Measurements from ENCODE around the gene BOC. TPM values are rescaled to one million over a fixed set of nuclear protein-coding genes. Genes with fewer than 3 reads are reported as not detected.

BOC gene
- total RNA-seq, 1 experiment from 2014 or later: 3.5 TPM

DNA sequence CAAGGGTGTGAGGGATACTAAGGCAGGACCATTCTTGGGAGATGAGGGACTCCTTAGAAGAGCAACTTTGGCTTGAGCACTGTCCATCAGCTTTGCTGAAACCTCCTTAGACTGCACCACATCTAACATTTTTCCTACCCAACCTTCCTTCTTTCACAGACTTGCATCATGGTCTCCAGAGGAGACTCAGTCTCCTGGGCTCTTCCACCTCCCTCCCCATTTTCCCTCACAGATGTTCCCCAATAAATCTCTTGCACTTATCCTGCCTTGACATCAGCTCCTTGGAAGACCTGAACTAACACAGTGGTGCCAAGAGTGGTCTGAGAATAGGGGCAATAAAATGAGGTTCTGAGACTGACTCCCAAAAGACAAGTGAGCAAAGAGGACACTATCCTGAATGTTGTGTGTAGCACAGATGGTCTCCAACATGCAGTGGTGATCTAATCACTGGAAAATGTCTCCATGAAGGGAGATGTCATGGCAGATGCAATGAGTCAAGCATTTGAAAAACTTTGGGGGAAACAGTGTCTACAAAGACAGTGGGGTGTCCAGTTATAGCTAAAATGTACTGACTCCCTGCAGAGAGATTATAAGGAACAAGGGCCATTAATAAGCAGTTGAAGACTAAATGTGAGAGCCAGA lies 26.0 kb upstream of the BOC start:
- H3K4me2 ChIP-seq (ENCODE audit: insufficient read depth, insufficient read length, low read length): no peak overlapping the region
- no peak overlapping the region for H4K8ac ChIP-seq (replicated peaks; ENCODE audit: insufficient read length, low read depth, low read length)
- no peaks in the 10 kb centered on the region for H3K79me1 ChIP-seq (ENCODE audit: insufficient read depth, low read depth, low read length, poor library complexity, severe bottlenecking)
- TF ChIP-seq, protein P1, sequence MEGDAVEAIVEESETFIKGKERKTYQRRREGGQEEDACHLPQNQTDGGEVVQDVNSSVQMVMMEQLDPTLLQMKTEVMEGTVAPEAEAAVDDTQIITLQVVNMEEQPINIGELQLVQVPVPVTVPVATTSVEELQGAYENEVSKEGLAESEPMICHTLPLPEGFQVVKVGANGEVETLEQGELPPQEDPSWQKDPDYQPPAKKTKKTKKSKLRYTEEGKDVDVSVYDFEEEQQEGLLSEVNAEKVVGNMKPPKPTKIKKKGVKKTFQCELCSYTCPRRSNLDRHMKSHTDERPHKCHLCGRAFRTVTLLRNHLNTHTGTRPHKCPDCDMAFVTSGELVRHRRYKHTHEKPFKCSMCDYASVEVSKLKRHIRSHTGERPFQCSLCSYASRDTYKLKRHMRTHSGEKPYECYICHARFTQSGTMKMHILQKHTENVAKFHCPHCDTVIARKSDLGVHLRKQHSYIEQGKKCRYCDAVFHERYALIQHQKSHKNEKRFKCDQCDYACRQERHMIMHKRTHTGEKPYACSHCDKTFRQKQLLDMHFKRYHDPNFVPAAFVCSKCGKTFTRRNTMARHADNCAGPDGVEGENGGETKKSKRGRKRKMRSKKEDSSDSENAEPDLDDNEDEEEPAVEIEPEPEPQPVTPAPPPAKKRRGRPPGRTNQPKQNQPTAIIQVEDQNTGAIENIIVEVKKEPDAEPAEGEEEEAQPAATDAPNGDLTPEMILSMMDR (conservative IDR thresholded peaks at IDR 0.05): no peak
- H3K56ac ChIP-seq (ENCODE audit: insufficient read length, low read depth, low read length): no peak overlapping the region
- Mint-ChIP-seq H3K9me3 (peaks cover 0 to 6% of the 10 kb centered on the region in 2 experiments; a peak in 2 of 5 replicates), H3K4me1 (no peaks in the 10 kb centered on the region), H3K27ac (no peak overlapping the region), H3K4me3 (no peak overlapping the region), H3K27me3 (ENCODE audit: low read depth) (peaks cover 1% of the 10 kb centered on the region), H3K36me3 (ENCODE audit: insufficient read depth in 1 of 3, low read depth in 3 of 3) (no peaks in the 10 kb centered on the region; a peak in 2 of 7 replicates)
- no peak for DNase-seq
- H2AFZ ChIP-seq (ENCODE audit: low read length): no peak overlapping the region
- no peak overlapping the region for H3K4ac ChIP-seq (ENCODE audit: low read depth, low read length)
- H4K20me1 ChIP-seq (ENCODE audit: control insufficient read depth, insufficient read depth, insufficient read length): no peaks in the 10 kb centered on the region
- no peak overlapping the region for H2AK5ac ChIP-seq (ENCODE audit: insufficient read length, low read length)
- no peaks in the 10 kb centered on the region for H3K23me2 ChIP-seq (ENCODE audit: insufficient read length, low read depth, low read length, poor library complexity, severe bottlenecking)
- H2BK20ac ChIP-seq (ENCODE audit: low read depth, low read length, poor library complexity, severe bottlenecking): no peak overlapping the region
- H4K5ac ChIP-seq (ENCODE audit: insufficient read length, low read depth, low read length): no peak overlapping the region
- 0 out of 2 replicates have a peak, but pooled peaks cover 3% of the 10 kb centered on the region for H3K4me1 ChIP-seq (ENCODE audit: insufficient read depth, low read length)
- H2BK120ac ChIP-seq (ENCODE audit: low read depth, low read length, poor library complexity, severe bottlenecking): no peak overlapping the region
- H4K91ac ChIP-seq (ENCODE audit: insufficient read length, low read depth, low read length): no peak overlapping the region
- H3K23ac ChIP-seq (ENCODE audit: insufficient read length, low read depth, low read length): no peak overlapping the region
- no peaks in the 10 kb centered on the region for H3K9me3 ChIP-seq (ENCODE audit: control insufficient read depth, low read depth, low read length)
- no peak overlapping the region for H3K9ac ChIP-seq (ENCODE audit: extremely low read depth, insufficient read length, low read length)
- no peak overlapping the region for H2BK15ac ChIP-seq (ENCODE audit: low read depth, low read length)
- H3K18ac ChIP-seq (ENCODE audit: insufficient read length, low read depth, low read length): no peak overlapping the region
- no peak overlapping the region for H2BK5ac ChIP-seq (ENCODE audit: insufficient read length, low read length)
- H3K14ac ChIP-seq (ENCODE audit: insufficient read depth, low read length): no peak overlapping the region
- no peak overlapping the region for H3K27ac ChIP-seq (ENCODE audit: insufficient read length, low read depth, low read length)
- H3K27me3 ChIP-seq (ENCODE audit: insufficient read depth, low read length): no peaks in the 10 kb centered on the region
- H3K79me2 ChIP-seq (ENCODE audit: insufficient read depth, low read length): no peaks in the 10 kb centered on the region
- H3T11ph ChIP-seq (ENCODE audit: low read length): no peak overlapping the region
- H2BK12ac ChIP-seq (ENCODE audit: insufficient read length, low read depth, low read length): no peak overlapping the region
